ENCODE data around the gene ATP6AP1. TPM values are rescaled to one million over a fixed set of nuclear protein-coding genes. Genes with fewer than 3 reads are reported as not detected.

The ATP6AP1 gene
- total and polyA plus RNA-seq, 2 donors (not counting 3 experiments of a cell fraction or from before 2014, with no cell fraction given), result 145 to 322 TPM

DNA sequence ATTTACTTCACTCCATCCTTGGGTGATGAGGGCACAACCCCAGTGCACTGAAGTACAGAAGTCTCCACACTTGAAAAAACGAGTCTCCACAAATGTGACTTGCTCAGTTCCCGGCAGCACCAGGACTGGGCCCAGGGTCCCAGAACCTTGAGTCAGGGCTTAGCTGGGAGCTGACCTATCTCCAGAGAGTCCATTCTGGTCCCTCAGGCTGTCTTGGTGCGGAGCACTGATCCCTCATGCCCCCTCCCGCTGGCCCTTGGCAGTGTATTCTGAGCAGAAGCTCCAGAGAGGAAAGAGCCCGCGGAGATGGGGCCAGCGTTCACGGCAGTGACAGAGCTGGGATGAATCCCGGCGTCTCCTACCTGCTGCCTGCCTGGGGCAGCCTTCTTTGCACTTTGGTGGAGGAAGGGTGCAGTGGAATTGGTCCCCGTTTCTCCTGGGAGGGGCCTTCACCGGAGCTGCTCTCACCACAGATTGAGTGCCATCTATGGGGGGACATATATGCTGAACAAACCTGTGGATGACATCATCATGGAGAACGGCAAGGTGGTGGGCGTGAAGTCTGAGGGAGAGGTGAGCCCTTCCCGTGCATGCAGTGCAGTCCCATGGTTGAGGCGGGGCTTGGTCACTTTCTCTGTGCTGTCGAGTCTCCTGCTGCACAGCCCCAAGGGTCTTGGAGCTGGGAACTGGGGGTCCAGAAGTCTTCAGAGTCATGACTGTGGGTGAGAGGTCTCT, 12.3 kb downstream of the ATP6AP1 start:
- Histone ChIP-seq H3K27ac (ENCODE audit: insufficient read depth, low read depth, low read length) (no peak overlapping the region), H3K9ac (replicated peaks; ENCODE audit: extremely low read depth, insufficient read depth, low read length) (no peak overlapping the region), H3K9me3 (replicated peaks; ENCODE audit: control insufficient read depth, insufficient read depth, low read length) (no peaks in the 10 kb centered on the region), H3K79me2 (ENCODE audit: control insufficient read depth, insufficient read depth, low read length) (peaks cover 56% of the 10 kb centered on the region), H3K4me2 (ENCODE audit: insufficient read depth, low read length) (no peak overlapping the region), H3K9me1 (replicated peaks; ENCODE audit: control insufficient read depth, extremely low read depth, insufficient read depth, low read length) (no peaks in the 10 kb centered on the region), H3K4me1 (ENCODE audit: control insufficient read depth, extremely low read depth, insufficient read depth, low read length) (peaks cover 14% of the 10 kb centered on the region), H3K4me3 (replicated peaks in 1 of 3; ENCODE audit: insufficient read depth in 1 of 3, low read depth in 1 of 3, low read length in 3 of 3) (no peak overlapping the region), H2AFZ (ENCODE audit: low read depth, low read length) (no peak overlapping the region), H3K27me3 (ENCODE audit: control insufficient read depth in 2 of 2, insufficient read depth in 2 of 2, low read length in 2 of 2) (no peaks in the 10 kb centered on the region), H4K20me1 (replicated peaks; ENCODE audit: control insufficient read depth, extremely low read depth, insufficient read depth, low read length) (no peaks in the 10 kb centered on the region), H3K36me3 (ENCODE audit: control insufficient read depth in 2 of 2, extremely low read depth in 1 of 2, insufficient read depth in 2 of 2, low read length in 2 of 2) (peaks cover 4 to 25% of the 10 kb centered on the region in 2 experiments)
- DNase-seq (ENCODE audit: low read depth, low spot score) (no peak), FAIRE-seq (no peak)
- intact Hi-C loops (cut with micrococcal nuclease) (loop anchor here (5.0 kb wide), 2 partner anchors 33 to 37 kb away; partner anchors contain the start of genes DNASE1L1 and LAGE3), dilution Hi-C loops (cut with MboI; ENCODE audit: extremely low pct_ligation_motif_present, low sequenced_read_pairs) (no loop called here)
- no TSS peak for BruUV-seq (replicated peaks)
- TF ChIP-seq POLR2A (IDR thresholded peaks at IDR 0.05; ENCODE audit: low read depth, low read length) (no peak), GATA2 (IDR thresholded peaks at IDR 0.05; ENCODE audit: insufficient read depth, insufficient read length, low read depth, low read length) (no peak), EZH2 (IDR thresholded peaks at IDR 0.05; ENCODE audit: borderline replicate concordance, low read depth, low read length, severe bottlenecking) (no peak), FOS (IDR thresholded peaks at IDR 0.05; ENCODE audit: borderline replicate concordance, insufficient read depth, low read length) (no peak), JUN (IDR thresholded peaks at IDR 0.05; ENCODE audit: borderline replicate concordance, insufficient read depth, insufficient read length, low read depth) (no peak), POLR2AphosphoS5 (IDR thresholded peaks at IDR 0.05; ENCODE audit: insufficient read depth, low read depth, low read length) (no peak), MYC (IDR thresholded peaks at IDR 0.05; ENCODE audit: low read depth, low read length) (no peak)
- TF ChIP-seq, protein P1, sequence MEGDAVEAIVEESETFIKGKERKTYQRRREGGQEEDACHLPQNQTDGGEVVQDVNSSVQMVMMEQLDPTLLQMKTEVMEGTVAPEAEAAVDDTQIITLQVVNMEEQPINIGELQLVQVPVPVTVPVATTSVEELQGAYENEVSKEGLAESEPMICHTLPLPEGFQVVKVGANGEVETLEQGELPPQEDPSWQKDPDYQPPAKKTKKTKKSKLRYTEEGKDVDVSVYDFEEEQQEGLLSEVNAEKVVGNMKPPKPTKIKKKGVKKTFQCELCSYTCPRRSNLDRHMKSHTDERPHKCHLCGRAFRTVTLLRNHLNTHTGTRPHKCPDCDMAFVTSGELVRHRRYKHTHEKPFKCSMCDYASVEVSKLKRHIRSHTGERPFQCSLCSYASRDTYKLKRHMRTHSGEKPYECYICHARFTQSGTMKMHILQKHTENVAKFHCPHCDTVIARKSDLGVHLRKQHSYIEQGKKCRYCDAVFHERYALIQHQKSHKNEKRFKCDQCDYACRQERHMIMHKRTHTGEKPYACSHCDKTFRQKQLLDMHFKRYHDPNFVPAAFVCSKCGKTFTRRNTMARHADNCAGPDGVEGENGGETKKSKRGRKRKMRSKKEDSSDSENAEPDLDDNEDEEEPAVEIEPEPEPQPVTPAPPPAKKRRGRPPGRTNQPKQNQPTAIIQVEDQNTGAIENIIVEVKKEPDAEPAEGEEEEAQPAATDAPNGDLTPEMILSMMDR (IDR thresholded peaks at IDR 0.05; ENCODE audit: extremely low read depth in 1 of 2, insufficient read depth in 1 of 2, low read depth in 1 of 2, low read length in 2 of 2), result no peak
- TF ChIP-seq, protein P2, sequence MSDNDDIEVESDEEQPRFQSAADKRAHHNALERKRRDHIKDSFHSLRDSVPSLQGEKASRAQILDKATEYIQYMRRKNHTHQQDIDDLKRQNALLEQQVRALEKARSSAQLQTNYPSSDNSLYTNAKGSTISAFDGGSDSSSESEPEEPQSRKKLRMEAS (IDR thresholded peaks at IDR 0.05; ENCODE audit: insufficient read depth, insufficient read length), result no peak
- ChIA-PET CTCF (interaction anchor here (1.4 kb wide), 1 partner anchor 13 kb away, joined by 3 read pairs; no protein-coding TSS in a partner anchor), POLR2A (no interaction called here)
